Stimulated activated CD8-positive, alpha-beta memory T cell treated with anti-CD3 and anti-CD28 coated beads, Interleukin-2, amount 100 ng/mL, for 1 hour (primary cell): ENCODE data around the gene PCDH9.
"Not testable (repeated sequence)": the region's sequence is repeated elsewhere in the genome, so short reads cannot be mapped to it uniquely, and the experiment has no call there.

Experiments
- DNase-seq, 2 donors: peaks; one replicate each; pipeline ENCODE4 v3.0.0-alpha.2; 2020; ENCODE audit warnings: low read depth in 2 of 2

Gene PCDH9

DNA sequence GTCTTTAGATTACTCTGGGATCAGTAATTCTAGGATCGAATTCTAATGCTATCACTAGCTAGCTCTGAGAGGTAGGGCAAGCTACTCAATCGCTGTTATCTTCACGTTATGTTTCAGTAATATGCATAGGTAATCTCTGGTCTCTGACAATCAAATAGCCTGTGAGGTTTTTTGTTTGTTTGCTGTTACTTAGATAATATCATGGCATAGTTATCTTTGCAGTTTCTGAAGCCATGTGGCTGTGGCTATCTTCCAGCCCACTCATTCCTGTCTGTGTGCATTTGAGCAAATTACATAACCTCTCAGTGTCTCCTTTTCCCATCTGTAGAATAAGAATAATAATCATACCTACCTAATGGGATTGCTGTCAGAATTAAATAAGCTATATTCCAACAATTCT, 330.2 kb downstream of the PCDH9 start:
- no peak for DNase-seq

DNA sequence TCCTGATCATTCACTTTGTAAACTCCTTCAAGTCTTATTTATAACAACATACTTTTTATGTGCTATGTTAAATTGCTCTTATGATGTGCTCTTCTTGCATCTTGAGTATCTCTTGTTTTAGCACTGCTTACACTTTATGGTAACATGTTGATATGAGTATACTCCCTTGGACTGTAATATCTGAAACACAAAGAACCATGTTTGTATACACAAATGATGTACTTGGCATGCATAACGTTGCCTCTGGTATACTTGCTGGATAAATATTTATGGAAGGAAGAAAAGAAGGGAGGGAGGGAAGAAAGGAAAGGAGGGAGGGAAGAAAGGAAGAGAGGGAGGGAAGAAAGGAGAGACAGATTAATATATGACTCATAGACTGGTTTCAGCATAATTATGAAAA, 333.2 kb downstream of the PCDH9 start:
- DNase-seq, result no peak

DNA sequence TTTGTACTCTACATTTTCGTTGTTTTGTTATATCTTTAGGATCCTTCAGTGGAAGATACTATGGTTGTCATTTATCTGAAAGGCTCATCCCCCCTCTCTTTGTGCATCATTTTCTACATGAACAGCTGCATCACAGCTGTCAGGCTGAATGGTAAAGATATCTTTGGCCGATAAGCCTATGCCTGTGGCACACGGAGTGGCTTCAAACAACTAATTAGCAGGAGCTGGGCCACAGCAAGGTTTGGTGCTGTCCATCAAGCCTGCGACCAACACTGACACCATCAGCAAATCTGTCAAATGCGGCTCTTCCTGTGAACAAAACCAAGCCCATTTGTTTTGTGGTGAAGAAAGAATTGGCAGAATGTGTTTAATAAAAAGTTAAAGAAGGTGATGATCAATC, 334.4 kb downstream of the PCDH9 start:
- no peak for DNase-seq

DNA sequence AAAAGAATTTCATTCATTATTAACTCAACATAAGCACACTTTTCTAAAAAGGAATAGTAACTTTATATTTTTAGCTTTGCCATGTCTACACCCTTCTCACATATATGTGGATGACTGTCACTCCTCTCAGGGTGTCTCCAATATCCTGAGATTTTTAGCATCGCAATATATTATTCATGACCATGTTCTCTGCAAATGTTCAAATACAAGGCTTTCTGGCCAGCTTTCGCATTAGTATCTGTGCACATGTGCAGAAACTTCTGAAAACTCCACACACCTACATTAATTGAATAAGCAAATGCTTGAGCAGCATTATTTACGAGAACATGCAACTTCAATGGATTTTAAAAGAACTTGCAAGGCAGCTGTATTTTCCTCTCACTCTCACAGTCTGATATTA, 334.8 kb downstream of the PCDH9 start:
- no peak for DNase-seq

DNA sequence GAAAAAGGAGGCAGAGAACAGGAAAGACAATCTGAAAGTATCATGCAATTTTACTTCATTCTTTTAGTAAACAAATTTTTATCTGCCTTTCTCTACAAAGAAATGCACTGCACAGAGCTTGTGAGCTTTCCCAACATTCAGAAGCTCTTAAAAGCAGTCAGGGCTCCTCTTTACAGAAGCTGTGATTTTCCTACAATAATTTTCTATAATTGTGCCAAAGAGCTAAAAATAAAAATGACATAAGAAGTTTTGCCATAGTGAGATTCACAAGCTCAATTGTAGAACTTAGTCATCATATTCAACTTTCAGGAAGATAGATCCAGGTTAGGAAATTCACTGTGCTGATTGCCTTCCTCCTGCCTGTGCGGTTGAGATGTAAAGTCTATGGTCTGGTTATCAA, 341.4 kb downstream of the PCDH9 start:
- DNase-seq, result no peak

DNA sequence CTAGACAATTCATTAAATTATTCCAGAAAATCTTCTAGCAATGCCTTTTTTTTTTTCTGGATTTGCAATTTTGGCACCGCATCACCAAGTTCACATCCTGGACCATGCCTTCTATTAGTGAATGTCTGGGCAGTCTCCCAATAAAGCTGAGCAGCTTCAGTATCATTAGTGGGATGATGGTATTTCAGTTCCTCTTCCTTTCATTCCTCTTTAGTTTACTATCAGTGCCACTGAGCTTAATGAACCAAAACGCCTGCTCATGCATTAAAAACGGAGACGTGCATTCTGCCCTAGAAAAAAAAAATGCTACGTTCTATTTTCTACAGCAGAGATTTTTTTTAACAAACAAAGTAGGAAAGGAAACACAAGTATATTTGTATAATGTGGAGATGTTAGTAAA, 343.0 kb downstream of the PCDH9 start:
- DNase-seq, result no peak

DNA sequence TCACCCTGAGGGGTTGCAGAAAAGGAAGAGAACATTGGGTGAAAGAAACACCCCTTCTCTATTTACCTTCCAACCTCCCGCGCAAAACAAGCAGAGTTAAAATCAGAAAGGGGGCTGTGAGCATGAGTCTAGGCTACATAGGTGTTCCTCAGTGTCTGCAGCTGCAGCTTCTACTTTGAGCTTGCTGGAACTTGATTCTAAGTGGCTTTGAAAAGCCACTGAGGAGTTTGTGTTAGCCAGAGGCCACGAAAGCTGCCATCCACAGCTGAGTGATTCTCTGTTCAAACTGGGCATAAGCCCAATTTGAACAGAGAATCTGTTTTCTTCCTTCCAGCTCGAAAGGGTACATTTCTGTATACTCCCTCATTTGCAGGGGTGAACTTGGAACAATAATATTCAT, 343.9 kb downstream of the PCDH9 start:
- DNase-seq, result no peak

DNA sequence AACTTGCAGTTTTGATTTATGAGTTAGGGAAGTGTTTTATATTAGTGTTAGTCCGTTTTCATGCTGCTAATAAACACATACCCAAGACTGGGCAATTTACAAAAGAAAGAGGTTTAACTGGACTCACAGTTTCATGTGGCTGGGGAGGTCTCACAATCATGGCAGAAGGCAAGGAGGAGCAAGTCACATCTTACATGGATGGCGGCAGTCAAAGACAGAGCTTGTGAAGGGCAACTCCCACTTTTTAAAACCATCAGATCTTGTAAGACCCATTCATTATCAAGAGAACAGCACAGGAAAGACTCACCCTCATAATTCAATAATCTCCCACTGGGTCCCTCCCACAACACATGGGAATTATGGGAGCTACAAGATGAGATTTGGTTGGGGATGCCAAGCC, 349.0 kb downstream of the PCDH9 start:
- not testable (repeated sequence) for DNase-seq

DNA sequence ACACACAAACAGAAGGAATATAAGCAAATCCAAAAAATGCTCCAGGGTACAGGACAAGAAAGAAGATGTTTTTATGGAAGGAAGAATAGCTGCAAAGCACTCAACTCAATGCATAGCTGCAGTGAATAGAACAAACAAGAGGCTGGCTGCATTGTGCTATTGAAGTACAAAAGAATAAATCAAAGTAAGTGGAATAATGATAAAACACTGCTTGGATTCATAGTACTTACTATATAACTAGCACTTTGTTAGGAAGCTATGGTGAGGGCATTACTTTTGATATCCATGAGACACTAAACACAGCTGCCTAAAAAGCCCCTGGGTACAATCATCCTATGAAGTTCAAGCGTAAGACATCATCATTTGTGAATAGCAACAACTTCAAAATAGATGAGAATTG, 350.1 kb downstream of the PCDH9 start:
- no peak for DNase-seq

DNA sequence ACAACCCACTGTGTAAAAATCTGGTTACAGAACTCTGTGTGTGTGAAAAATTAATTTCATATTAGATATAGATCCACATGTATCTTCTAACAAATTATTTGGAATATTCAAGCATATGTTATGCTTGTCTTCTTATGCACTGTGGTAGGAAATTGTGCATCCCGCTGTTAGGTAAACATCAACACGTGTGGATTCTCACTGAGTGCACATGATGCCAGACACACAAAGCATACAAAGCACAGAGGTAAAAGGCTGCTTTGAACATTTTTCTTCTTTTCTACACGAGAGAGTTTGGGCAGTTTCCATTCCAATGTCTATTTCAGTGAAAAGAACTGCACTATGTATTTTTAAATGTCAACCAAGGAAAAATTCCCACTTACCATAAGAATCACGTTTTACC, 354.9 kb downstream of the PCDH9 start:
- no peak for DNase-seq

DNA sequence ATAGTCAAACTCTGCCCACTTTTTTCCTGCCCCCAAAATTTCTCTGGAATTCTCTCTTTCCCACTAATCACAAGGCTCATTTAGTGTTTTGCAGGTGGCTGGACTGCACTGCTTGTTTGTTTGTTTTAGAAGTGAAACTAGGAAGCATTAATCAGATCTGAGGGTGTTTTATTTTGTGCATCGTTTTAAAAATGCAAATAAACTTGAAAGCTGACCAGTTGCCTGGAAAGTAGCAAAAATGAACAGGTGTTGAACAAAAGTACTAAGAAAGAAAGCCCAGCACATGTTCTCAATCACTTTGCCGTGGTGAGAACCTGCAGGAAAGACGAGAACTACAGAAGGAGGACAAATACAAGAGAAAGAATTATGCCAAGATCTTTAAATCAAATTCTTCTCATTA, 365.5 kb downstream of the PCDH9 start:
- DNase-seq, result no peak

DNA sequence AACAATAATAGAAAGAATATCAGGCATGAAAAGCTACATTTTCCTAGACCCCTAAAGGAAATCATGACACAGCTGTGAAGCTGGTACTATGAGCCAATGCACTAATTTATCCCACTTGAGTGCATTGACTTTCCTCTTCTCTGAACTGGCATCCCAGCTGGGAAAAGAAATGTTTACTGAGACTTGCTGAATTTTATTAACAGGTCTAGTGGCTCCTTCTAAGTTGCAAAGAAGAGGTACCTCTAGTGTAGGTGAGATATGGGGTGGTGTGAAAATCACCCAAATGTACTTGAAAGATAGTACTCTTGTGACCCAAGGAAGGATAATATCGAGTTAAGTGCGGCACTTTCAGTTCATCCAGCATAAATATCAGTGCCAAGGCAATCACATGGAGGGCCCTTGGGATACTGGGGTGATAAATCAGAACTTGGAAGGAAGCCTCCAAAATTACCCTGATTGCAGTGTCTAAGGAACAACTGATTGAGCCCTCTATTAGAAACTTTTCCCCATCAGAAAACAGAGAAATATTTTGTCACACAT, 369.2 kb downstream of the PCDH9 start:
- no peak for DNase-seq

DNA sequence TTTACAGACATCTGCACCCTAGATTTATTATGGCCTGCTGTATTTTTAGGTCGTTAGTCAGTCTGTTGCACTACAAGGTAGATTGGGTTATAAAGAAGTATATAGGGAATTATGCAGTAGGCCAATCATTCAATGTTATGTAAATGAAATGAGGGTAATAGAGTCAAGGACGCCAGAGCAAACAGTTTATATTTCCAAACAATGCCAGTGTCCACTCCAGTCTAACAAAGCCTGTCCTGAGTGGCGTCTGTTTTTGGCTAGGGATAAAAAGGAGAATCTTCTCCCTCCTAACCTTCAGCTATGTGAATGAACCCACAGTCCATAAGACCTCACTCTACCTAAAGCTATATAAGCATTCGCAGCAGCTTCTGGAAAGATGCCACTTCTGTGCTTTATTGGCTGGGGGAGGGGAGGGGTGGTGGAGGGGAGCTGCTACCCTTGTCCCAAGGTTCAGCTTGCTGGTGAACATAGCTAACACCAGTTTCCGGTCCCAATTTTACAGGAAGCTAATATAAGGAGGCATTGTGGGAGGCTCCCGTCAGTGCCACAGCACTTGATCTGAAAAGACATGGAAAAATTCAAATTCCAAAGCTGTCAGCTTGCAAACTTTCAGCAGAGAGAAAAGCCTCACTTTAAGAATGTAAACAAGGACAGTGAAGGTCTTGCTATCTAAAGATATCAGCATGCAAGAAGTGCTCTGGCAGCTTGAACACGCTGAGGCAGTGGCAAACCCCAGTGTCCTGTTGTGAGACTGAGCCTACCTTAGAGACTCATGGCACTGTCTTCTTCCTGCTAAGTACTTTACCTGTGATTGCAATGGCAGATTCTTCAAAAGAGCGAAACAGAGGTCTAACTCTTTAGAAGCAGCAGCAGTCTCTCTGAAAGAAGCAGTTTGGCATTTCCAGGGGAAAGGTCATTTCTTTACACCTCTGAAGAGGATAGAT, 369.9 kb downstream of the PCDH9 start:
- no peak for DNase-seq

DNA sequence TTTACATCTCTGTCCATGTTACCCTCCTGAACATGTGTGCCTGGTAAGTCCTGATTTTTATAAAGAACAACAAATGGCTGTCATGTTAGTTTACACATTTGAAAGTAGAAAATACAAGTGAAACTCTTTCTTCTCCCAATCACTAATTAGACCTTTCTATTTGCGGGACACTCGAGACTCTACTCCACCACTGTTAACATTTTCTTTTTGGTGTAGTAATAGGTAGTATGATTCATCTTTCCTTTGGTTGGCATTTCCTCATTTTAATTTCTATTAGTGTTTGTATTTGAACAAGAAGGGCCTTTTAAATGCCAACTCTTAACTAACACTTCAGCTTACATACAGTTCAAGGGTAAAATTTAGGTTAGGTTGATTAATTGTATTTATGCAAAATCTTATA, 371.1 kb downstream of the PCDH9 start:
- no peak for DNase-seq

DNA sequence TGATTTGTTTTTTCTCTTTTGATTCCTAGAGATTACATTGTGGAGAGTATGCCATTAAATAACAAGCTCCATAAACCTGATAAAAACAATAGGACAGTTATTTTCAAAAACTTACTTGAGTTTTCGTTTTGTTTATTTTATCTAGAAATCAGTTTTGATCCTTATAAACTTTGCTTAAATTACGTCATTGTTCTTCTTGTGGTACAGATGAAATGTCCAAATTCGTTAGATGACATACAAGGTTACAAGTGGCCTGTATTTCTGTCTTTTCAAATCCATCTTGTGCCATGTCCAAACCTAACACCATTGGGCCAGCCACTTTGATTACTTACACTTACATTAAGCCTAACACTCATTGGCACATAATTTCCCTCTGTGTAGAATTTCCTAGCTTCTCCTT, 372.0 kb downstream of the PCDH9 start:
- no peak for DNase-seq

DNA sequence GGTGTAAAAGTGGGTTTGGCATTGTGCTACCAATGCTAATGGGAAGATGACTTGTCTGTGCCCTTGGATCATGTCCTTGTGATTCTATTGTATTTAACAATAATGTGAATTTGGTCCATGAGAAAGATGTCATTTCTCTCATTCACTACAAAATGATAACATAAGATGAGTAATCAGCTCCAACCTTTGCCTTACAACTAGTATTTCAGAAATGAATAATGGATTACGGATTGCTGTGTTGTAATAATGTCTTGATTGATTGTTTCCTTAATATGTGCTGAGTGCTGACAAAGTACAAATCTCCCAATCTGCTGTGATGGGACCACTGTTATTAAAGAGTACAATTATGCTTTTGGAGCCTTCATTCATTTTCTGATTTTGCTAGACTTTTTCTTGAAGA, 375.0 kb downstream of the PCDH9 start:
- DNase-seq, result no peak

DNA sequence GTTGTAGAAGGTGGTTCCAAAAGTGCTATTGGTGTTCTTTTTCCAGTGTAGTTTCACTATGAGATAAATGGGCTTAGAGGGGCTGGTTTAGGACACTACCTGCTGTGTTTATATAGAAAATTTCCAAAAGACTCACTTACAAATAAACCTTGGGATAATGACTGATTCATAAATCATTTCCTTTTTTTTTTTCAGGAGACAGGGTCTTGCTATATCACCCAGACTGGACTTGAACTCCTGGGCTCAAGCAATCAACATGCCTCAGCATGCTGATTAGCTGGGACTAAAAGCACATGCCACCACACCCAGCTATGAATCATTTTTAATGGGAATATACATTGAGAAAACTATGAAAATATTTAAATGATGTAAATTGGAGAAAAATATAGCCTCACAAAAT, 376.6 kb downstream of the PCDH9 start:
- DNase-seq, result no peak

DNA sequence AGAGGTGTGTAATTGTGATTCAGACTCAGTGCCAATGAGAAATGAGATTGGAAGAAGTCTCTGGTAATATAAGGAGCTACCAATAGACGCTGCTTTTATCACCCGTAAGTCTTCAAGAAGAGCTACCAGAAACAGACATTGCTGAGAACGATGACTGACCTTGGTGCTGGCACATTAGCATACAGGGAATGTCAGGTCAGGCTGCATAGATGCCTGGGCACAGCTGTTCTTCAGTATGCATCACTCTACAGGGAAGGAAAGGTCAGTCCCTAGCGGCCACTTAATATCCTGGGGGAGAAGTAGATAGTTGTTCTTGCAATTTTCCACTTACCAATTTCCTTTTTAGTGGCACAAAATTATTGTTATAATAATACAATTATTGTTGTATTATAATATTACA, 380.4 kb downstream of the PCDH9 start:
- DNase-seq, result no peak

DNA sequence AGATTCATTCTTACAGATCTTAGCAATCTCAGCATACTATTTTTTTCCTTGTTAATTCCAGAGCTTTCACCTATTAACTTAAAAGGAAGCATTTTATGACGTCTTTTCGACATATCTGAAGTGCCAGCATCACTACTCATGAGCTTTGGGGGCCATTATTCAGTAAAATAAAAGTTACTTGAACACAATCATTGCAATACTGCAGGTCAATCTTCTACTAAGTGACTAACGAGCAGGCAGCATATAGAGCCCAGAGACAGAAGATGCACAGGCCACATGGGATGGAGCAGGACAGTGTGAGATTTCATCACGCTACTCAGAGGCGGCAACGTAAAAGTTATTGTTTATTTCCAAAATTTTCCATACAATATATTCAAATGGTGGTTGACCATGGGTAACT, 382.6 kb downstream of the PCDH9 start:
- no peak for DNase-seq

DNA sequence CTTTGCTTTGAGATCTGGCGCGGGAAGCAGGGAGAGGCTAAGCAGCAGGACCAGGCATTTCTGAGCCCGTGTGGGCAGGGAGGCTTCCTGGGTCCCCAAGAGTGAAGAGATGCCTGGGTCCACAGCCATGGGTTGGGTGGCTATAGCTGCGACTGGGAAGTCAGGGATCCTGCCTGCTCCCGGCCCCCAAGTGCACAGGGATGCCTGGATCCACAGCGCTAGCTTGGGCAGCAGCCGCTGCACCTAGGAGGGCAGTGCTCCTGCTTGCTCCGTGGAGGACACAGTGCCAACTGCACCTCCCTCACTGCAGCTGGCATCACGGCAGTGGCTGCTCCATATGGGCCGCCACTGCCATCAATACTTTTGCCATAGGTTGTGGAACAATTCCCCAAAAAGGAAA, 384.7 kb downstream of the PCDH9 start:
- DNase-seq, result no peak

DNA sequence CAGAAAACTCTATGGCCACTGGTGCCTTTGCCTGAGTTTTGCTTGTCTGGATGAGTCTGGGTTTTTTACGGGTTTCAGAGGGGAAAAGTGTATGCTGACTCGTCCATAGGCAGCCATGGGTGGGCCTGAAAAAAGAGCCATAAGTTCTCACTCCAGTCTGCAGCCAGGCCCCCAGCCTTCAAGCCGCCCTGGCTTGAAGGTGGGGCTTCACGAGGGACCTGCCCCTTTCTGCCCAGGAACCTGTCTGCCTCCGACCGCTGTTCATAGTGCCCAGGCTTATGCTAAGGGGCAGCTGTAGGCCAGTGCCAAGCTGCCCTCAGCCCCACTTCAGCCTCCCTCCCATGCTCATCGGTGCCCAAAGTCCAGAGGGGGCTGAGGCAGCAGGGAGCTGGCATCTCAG, 385.2 kb downstream of the PCDH9 start:
- DNase-seq, result no peak

DNA sequence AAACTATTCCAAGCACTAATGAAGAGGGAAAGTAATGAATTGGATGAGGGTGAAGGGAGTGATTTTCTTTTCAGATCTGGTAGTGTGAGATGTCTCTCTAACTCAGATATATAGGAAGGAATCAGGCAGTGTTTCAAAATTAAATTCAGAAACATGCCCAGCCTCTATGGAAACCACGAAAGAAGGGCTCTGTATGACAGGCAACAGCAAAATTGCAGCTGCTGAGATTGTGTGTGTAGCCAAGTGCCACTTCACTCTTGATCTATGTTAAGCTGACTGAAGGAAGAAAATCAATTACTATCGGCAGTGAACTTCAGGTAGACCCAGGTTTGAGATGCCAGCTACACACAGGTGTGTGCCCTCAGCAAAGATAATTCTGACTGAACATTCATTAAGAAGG, 387.4 kb downstream of the PCDH9 start:
- no peak for DNase-seq

DNA sequence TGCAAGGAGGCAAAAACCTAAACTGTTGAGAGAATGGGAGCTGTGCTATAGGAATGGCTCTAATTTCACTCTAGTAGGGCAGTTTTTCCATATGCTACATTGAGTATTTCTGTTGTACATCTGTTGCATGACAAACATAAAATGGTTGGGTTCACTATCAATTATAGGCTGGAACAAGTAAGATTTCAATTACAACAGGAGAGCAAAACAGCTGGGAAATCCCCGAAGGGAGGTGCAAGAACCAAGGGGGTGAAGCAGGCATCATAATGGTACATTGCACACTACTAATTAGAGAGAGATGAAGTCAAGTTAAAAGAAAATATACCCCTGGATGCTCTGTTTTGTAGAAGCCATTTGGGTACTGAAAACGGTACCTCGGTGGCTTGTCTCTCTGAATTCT, 389.5 kb downstream of the PCDH9 start:
- DNase-seq, result no peak

DNA sequence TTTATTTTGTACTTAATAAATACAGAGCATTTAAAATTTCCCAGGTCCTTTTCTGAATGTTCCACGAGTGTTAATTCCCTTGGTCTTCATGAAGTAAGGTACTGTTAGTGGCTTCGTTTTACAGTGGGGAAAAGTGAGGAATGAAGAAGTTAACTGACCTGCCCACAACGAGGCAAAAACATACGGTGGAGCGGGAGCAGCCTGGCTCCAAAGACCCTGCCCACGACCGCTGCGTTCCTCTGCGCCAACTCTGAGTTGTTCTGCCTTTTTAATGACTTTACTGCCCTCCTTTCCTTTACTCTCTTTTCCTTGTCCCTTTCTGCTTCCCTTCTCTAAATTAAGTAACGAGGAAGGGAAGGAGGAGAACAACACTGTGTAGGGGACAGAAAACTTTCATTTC, 392.9 kb downstream of the PCDH9 start:
- DNase-seq, result no peak
